Measurements from ENCODE around the gene DNASE1L1. TPM values are rescaled to one million over a fixed set of nuclear protein-coding genes. Genes with fewer than 3 reads are reported as not detected.

DNASE1L1 gene
- total RNA-seq, 1 experiment from 2014 or later = 29.8 TPM

DNA sequence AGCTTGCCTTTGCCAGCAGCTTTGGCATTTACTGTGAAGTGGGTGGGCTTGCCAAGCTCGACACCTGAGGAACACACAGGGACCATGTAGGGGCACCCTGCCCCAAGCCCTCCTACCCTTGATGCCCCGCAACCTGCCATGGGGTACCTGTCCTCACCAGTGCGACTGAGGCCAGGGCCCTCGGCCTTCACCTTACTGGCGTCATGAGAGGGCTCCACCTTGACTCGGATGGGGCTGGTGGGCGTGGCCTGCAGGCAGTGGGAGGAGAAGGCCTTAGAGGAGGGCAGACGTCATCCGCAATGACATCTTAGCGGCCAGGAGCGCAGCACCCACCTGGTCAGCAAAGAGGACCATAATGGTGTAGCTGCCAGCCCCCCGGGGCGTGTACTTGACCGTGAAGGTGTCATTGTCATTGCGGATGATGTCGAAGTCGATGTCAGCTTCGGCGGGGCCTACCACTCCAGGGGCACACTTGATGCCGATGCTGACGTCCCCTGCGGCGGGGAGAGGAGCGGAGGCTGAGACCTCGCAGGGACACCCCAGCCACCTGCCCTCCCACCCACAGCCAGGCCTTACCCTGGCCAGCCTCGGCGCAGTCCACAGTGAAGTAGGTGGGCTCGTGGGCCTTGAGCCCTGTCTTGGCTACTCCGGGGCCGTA lies 46.8 kb downstream of the DNASE1L1 start:
- Histone ChIP-seq H3K36me3 (ENCODE audit: low read depth, low read length) (peaks cover 79% of the 10 kb centered on the region), H3K4me2 (ENCODE audit: low read length) (no peak overlapping the region)

DNA sequence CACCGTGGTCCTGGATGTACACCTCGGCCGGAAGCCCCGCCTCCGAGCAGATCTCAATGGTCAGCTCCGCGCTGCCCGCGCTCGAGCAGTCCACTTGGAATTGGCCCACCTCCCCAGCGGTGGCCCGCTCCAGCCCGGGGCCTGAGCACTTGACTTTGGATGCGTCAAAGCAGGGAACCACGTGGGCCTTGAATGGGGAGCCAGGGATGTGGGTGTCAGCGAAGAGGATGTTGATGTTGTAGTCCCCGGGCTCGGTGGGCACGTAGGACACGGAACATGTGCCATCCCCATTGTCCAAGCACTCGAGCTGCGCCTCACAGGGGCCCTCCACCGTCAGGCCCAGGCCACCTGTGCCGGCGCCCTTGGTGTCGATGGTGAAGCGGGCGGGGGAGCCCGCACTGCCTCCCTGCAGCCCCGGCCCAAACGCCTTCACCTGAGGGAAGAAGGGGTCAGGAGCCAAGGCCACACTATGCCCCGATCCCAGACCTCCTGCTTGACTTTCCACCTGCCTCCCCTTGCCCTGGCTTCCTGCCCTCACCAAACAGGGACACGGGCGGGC lies 48.8 kb downstream of the DNASE1L1 start:
- POLR2A ChIA-PET (ENCODE audit: unreplicated experiment) = no interaction called here
- CTCF ChIA-PET = no interaction called here
- ATAC-seq (no peak), DNase-seq (no peak)
- no peak for TF ChIP-seq EZH2phosphoT487 (IDR thresholded peaks at IDR 0.05; ENCODE audit: borderline replicate concordance, low read length)
- TF ChIP-seq, protein P1, sequence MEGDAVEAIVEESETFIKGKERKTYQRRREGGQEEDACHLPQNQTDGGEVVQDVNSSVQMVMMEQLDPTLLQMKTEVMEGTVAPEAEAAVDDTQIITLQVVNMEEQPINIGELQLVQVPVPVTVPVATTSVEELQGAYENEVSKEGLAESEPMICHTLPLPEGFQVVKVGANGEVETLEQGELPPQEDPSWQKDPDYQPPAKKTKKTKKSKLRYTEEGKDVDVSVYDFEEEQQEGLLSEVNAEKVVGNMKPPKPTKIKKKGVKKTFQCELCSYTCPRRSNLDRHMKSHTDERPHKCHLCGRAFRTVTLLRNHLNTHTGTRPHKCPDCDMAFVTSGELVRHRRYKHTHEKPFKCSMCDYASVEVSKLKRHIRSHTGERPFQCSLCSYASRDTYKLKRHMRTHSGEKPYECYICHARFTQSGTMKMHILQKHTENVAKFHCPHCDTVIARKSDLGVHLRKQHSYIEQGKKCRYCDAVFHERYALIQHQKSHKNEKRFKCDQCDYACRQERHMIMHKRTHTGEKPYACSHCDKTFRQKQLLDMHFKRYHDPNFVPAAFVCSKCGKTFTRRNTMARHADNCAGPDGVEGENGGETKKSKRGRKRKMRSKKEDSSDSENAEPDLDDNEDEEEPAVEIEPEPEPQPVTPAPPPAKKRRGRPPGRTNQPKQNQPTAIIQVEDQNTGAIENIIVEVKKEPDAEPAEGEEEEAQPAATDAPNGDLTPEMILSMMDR (conservative IDR thresholded peaks at IDR 0.05; ENCODE audit: low read depth, low read length) = no peak
- no peak for TF ChIP-seq EZH2 (IDR thresholded peaks at IDR 0.05; ENCODE audit: low read length, unreplicated experiment)
- Histone ChIP-seq H3K36me3 (ENCODE audit: low read depth, low read length) (peaks cover 77% of the 10 kb centered on the region), H3K9me2 (replicated peaks; ENCODE audit: low read length) (no peaks in the 10 kb centered on the region), H3K4me1 (ENCODE audit: insufficient read depth, low read length) (no peaks in the 10 kb centered on the region), H3K9ac (ENCODE audit: low read length) (no peak overlapping the region), H3K79me2 (ENCODE audit: low read length) (peaks cover 35% of the 10 kb centered on the region), H3F3A (ENCODE audit: low read length, unreplicated experiment) (no peaks in the 10 kb centered on the region), H3K4me3 (ENCODE audit: low read length) (no peak overlapping the region), H3K9me3 (ENCODE audit: low read length) (no peaks in the 10 kb centered on the region), H2AFZ (ENCODE audit: low read length) (no peak overlapping the region), H3K27ac (ENCODE audit: low read length) (no peak overlapping the region), H3K27me3 (ENCODE audit: low read length) (no peaks in the 10 kb centered on the region), H3K4me2 (ENCODE audit: low read length) (no peak overlapping the region), H4K20me1 (ENCODE audit: low read length) (peaks cover 35% of the 10 kb centered on the region)
- intact Hi-C loops (cut with micrococcal nuclease) = no loop called here
- no TSS peak for BruUV-seq (replicated peaks)

More for the DNA sequence above, 46.8 kb downstream of the DNASE1L1 start:
- intact Hi-C loops (cut with micrococcal nuclease) = no loop called here
- Histone ChIP-seq H3K9me2 (replicated peaks; ENCODE audit: low read length) (no peaks in the 10 kb centered on the region), H4K20me1 (ENCODE audit: low read length) (peaks cover 42% of the 10 kb centered on the region), H3F3A (ENCODE audit: low read length, unreplicated experiment) (no peaks in the 10 kb centered on the region), H3K27ac (ENCODE audit: low read length) (no peak overlapping the region), H3K27me3 (ENCODE audit: low read length) (no peaks in the 10 kb centered on the region), H3K79me2 (ENCODE audit: low read length) (peaks cover 54% of the 10 kb centered on the region), H3K9ac (ENCODE audit: low read length) (no peak overlapping the region), H3K4me3 (ENCODE audit: low read length) (no peak overlapping the region), H2AFZ (ENCODE audit: low read length) (no peak overlapping the region), H3K9me3 (ENCODE audit: low read length) (no peaks in the 10 kb centered on the region), H3K4me1 (ENCODE audit: insufficient read depth, low read length) (no peaks in the 10 kb centered on the region)
- ATAC-seq (no peak), DNase-seq (no peak)
- ChIA-PET POLR2A (ENCODE audit: unreplicated experiment) (no interaction called here), CTCF (no interaction called here)
- TSS peak; percentile 8 for BruUV-seq (replicated peaks)
- TF ChIP-seq EZH2 (IDR thresholded peaks at IDR 0.05; ENCODE audit: low read length, unreplicated experiment) (no peak), EZH2phosphoT487 (IDR thresholded peaks at IDR 0.05; ENCODE audit: borderline replicate concordance, low read length) (no peak)
- TF ChIP-seq, protein P1 (conservative IDR thresholded peaks at IDR 0.05; ENCODE audit: low read depth, low read length) = no peak
